ENCODE measurements around the gene NPR2. TPM values are rescaled to one million over a fixed set of nuclear protein-coding genes. Genes with fewer than 3 reads are reported as not detected.
A peak's percentile ranks its signal among the peaks of the same experiment; 100 is the strongest.

Gene NPR2
- total and polyA plus RNA-seq, 2 of the 13 experiments (the other 11 are each of a cell fraction or from before 2014, with no cell fraction given), result 7.4 to 9.4 TPM

GRCh38 chr9:35756275-35757225 lies 34.8 kb upstream of the NPR2 start (continued):
- TF ChIP-seq CREBL2 (CRISPR knock-in tag; IDR thresholded peaks at IDR 0.05; ENCODE audit: borderline replicate concordance) (no peak; the same call in 1 of the 2 replicates), PTBP1 (IDR thresholded peaks at IDR 0.05; ENCODE audit: low read depth, low read length, poor library complexity, severe bottlenecking) (no peak), CBFB (CRISPR knock-in tag; IDR thresholded peaks at IDR 0.05) (no peak), ZSCAN30 (CRISPR knock-in tag; IDR thresholded peaks at IDR 0.05) (peak; percentile 84; the same call in 1 of the 2 replicates), U2AF2 (IDR thresholded peaks at IDR 0.05; ENCODE audit: low read depth, low read length) (no peak), ZFAT (CRISPR knock-in tag; conservative IDR thresholded peaks at IDR 0.05) (no peak; the same call in 1 of the 2 replicates), KDM5B (CRISPR knock-in tag; IDR thresholded peaks at IDR 0.05; ENCODE audit: borderline replicate concordance) (peak; percentile 76), ZNF136 (CRISPR knock-in tag; IDR thresholded peaks at IDR 0.05; ENCODE audit: low read depth) (peak; percentile 2; the same call in 1 of the 2 replicates), ZNF501 (CRISPR knock-in tag; IDR thresholded peaks at IDR 0.05) (peak; percentile 72), SATB2 (CRISPR knock-in tag; IDR thresholded peaks at IDR 0.05) (0 out of 2 replicates have a peak, but pooled peaks have one; percentile 57), SETDB1 (CRISPR knock-in tag; IDR thresholded peaks at IDR 0.05; ENCODE audit: borderline replicate concordance) (no peak), GRHL1 (CRISPR knock-in tag; conservative IDR thresholded peaks at IDR 0.05) (no peak), YEATS2 (CRISPR knock-in tag; IDR thresholded peaks at IDR 0.05; ENCODE audit: borderline replicate concordance) (no peak; the same call in 1 of the 2 replicates), ZNF639 (CRISPR knock-in tag; conservative IDR thresholded peaks at IDR 0.05) (peak; percentile 57), ZNF230 (CRISPR knock-in tag; IDR thresholded peaks at IDR 0.05) (no peak), ARNT (IDR thresholded peaks at IDR 0.05) (no peak), YY1 (IDR thresholded peaks at IDR 0.05; ENCODE audit: insufficient read depth, insufficient replicate concordance, low read depth, low read length) (peak; percentile 14), KMT2A (CRISPR knock-in tag; IDR thresholded peaks at IDR 0.05) (peak; percentile 38; the same call in 1 of the 2 replicates), ZNF282 (IDR thresholded peaks at IDR 0.05; ENCODE audit: partially characterized antibody) (no peak), KDM4B (CRISPR knock-in tag; IDR thresholded peaks at IDR 0.05) (no peak; the same call in 1 of the 2 replicates)
